ENCODE data around the gene PPP1R27.
"Not testable (repeated sequence)": the region's sequence is repeated elsewhere in the genome, so short reads cannot be mapped to it uniquely, and the experiment has no call there.

Gene PPP1R27

GRCh38 chr17:81840826-81841778 is 6.3 kb upstream of the PPP1R27 start:
- no peak for DNase-seq (ENCODE audit: low spot score)

GRCh38 chr17:81840059-81840458 is 5.2 kb upstream of the PPP1R27 start:
- not testable (repeated sequence) for DNase-seq (ENCODE audit: low spot score)

GRCh38 chr17:81839301-81839700 is 4.5 kb upstream of the PPP1R27 start:
- DNase-seq (ENCODE audit: low spot score) = no peak

GRCh38 chr17:81838753-81839255 is 4.0 kb upstream of the PPP1R27 start:
- DNase-seq (ENCODE audit: low spot score) = no peak

GRCh38 chr17:81837641-81838040 is 2.8 kb upstream of the PPP1R27 start:
- DNase-seq (ENCODE audit: low spot score) = no peak

GRCh38 chr17:81833921-81834830 is 674 bp downstream of the PPP1R27 start:
- no peak for DNase-seq (ENCODE audit: low spot score)

GRCh38 chr17:81833160-81833920 is 1.5 kb downstream of the PPP1R27 start, which contains the start of gene MCRIP1:
TSS of gene MCRIP1 (minus strand) at chr17:81833291. CDS start at chr17:81824506, 8,785 bp downstream.
- DNase-seq (ENCODE audit: low spot score) = peak; percentile 91

- DNase-seq (ENCODE audit: low spot score) = no peak
Observed at GRCh38 chr17:81832608-81833159, 2.2 kb downstream of the PPP1R27 start.

- DNase-seq (ENCODE audit: low spot score) = peak; percentile 37
Observed at GRCh38 chr17:81831957-81832607, 2.8 kb downstream of the PPP1R27 start.

GRCh38 chr17:81831563-81831956 is 3.3 kb downstream of the PPP1R27 start:
- no peak for DNase-seq (ENCODE audit: low spot score)

GRCh38 chr17:81829858-81830257 is 5.0 kb downstream of the PPP1R27 start:
- no peak for DNase-seq (ENCODE audit: low spot score)

- DNase-seq (ENCODE audit: low spot score) = no peak
Observed at GRCh38 chr17:81828656-81829055, 6.2 kb downstream of the PPP1R27 start.

- no peak for DNase-seq (ENCODE audit: low spot score)
Observed at GRCh38 chr17:81825841-81826466, 8.9 kb downstream of the PPP1R27 start.

GRCh38 chr17:81824595-81824994 is 10.3 kb downstream of the PPP1R27 start:
- no peak for DNase-seq (ENCODE audit: low spot score)

- DNase-seq (ENCODE audit: low spot score) = no peak
Observed at GRCh38 chr17:81823820-81824550, 10.9 kb downstream of the PPP1R27 start.

GRCh38 chr17:81822996-81823819 is 11.6 kb downstream of the PPP1R27 start:
- DNase-seq (ENCODE audit: low spot score) = no peak

GRCh38 chr17:81822312-81822637 is 12.6 kb downstream of the PPP1R27 start:
- DNase-seq (ENCODE audit: low spot score) = no peak

GRCh38 chr17:81821603-81822311 is 13.1 kb downstream of the PPP1R27 start:
- DNase-seq (ENCODE audit: low spot score) = no peak
